Ishikawa (cell line): ENCODE measurements around the gene KLHL20.

Experiments used
- CEBPB ChIP-seq: IDR thresholded peaks from 2 replicates; pipeline ENCODE4 v1.6.1; 2012
- TF ChIP-seq, protein P1 (sequence below): IDR thresholded peaks from 2 replicates; pipeline ENCODE4 v1.6.1; 2012; ENCODE audit warnings: low read depth, mild to moderate bottlenecking

- TF ChIP-seq, protein P1, sequence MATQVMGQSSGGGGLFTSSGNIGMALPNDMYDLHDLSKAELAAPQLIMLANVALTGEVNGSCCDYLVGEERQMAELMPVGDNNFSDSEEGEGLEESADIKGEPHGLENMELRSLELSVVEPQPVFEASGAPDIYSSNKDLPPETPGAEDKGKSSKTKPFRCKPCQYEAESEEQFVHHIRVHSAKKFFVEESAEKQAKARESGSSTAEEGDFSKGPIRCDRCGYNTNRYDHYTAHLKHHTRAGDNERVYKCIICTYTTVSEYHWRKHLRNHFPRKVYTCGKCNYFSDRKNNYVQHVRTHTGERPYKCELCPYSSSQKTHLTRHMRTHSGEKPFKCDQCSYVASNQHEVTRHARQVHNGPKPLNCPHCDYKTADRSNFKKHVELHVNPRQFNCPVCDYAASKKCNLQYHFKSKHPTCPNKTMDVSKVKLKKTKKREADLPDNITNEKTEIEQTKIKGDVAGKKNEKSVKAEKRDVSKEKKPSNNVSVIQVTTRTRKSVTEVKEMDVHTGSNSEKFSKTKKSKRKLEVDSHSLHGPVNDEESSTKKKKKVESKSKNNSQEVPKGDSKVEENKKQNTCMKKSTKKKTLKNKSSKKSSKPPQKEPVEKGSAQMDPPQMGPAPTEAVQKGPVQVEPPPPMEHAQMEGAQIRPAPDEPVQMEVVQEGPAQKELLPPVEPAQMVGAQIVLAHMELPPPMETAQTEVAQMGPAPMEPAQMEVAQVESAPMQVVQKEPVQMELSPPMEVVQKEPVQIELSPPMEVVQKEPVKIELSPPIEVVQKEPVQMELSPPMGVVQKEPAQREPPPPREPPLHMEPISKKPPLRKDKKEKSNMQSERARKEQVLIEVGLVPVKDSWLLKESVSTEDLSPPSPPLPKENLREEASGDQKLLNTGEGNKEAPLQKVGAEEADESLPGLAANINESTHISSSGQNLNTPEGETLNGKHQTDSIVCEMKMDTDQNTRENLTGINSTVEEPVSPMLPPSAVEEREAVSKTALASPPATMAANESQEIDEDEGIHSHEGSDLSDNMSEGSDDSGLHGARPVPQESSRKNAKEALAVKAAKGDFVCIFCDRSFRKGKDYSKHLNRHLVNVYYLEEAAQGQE: no peak
- TF ChIP-seq CEBPB: no peak
Observed at GRCh38 chr1:173771560-173771959, 56.8 kb downstream of the KLHL20 start.
